K562 (cell line): ENCODE results near the gene ABHD16A. TPM values are rescaled to one million over a fixed set of nuclear protein-coding genes. Genes with fewer than 3 reads are reported as not detected.

Source experiments
- CHCHD3 ChIP-seq: fragments of 250-450 bp; sonication (Bioruptor Pico); IDR thresholded peaks from 2 replicates; pipeline ENCODE4 v2.1.2; 2022; ENCODE audit warnings: mild to moderate bottlenecking
- CXXC5 ChIP-seq: fragments of 250-450 bp; sonication (Bioruptor Pico); IDR thresholded peaks from 2 replicates; pipeline ENCODE4 v1.8.0; 2022; ENCODE audit warnings: inconsistent platforms, mild to moderate bottlenecking, moderate library complexity
- DACH1 ChIP-seq: fragments of 450-650 bp; IDR thresholded peaks from 2 replicates; pipeline ENCODE4 v1.6.1; 2018; ENCODE audit not compliant: partially characterized antibody
- EZH2 ChIP-seq: IDR thresholded peaks from 2 replicates; pipeline ENCODE4 v1.6.1; 2012; ENCODE audit warnings: low read depth, mild to moderate bottlenecking, inconsistent platforms, low read length, borderline replicate concordance
- FOXJ2 ChIP-seq: fragments of 200-800 bp; sonication (Bioruptor generic); IDR thresholded peaks from 2 replicates; pipeline ENCODE4 v1.6.1; 2016; ENCODE audit warnings: missing genetic modification characterization, missing compliant biosample characterization
- MAZ ChIP-seq, 2 experiments: fragments of 450-650 bp in 1 of 2; sonication (generic) in 1 of 2; formaldehyde crosslinking; IDR thresholded peaks in 1 of 2; conservative IDR thresholded peaks in 1 of 2; 2 replicates each; pipeline versions ENCODE4 v1.4.0 to v1.5.0; 2020; ENCODE audit warnings: mild to moderate bottlenecking in 1 of 2, missing genetic modification reagents in 1 of 2
- MITF ChIP-seq: IDR thresholded peaks from 2 replicates; pipeline ENCODE4 v1.6.1; 2014; ENCODE audit warnings: antibody characterized with exemption
- MLX ChIP-seq, 2 experiments: fragments of 450-650 bp in 1 of 2; sonication (generic) in 1 of 2; formaldehyde crosslinking; conservative IDR thresholded peaks; 2 replicates each; pipeline versions ENCODE4 v1.4.0 to v1.8.1; 2020 to 2022; ENCODE audit warnings: mild to moderate bottlenecking in 1 of 2, missing genetic modification reagents in 1 of 2
- MTF1 ChIP-seq: fragments of 250-450 bp; sonication (Bioruptor Pico); IDR thresholded peaks from 2 replicates; pipeline ENCODE4 v1.9.0; 2021; ENCODE audit warnings: moderate library complexity, mild to moderate bottlenecking, inconsistent platforms, borderline replicate concordance
- NUFIP1 ChIP-seq: fragments of 450-650 bp; IDR thresholded peaks from 2 replicates; pipeline ENCODE4 v1.6.1; 2018; ENCODE audit not compliant: partially characterized antibody
- RAD21 ChIP-seq, 2 experiments: fragments of 250-450 bp in 1 of 2; fragments of 450-650 bp in 1 of 2; sonication (Bioruptor Pico) in 1 of 2; formaldehyde crosslinking in 1 of 2; IDR thresholded peaks in 1 of 2; conservative IDR thresholded peaks in 1 of 2; 2 replicates each; pipeline versions ENCODE4 v1.4.0 to v1.8.0; 2020 to 2022; ENCODE audit warnings: mild to moderate bottlenecking in 2 of 2, moderate library complexity in 1 of 2
- SRSF9 ChIP-seq: fragments of 200-400 bp; formaldehyde crosslinking; IDR thresholded peaks from 2 replicates; pipeline ENCODE4 v1.6.1; 2017; ENCODE audit warnings: low read depth, low read length, borderline replicate concordance
- TBP ChIP-seq: optimal IDR thresholded peaks from 2 replicates; pipeline ENCODE3; 2011; ENCODE audit warnings: low read depth, low read length, improper control_type of control experiment
- THRB ChIP-seq: fragments of 450-650 bp; formaldehyde crosslinking; conservative IDR thresholded peaks from 2 replicates; pipeline ENCODE4 v1.4.0; 2022; ENCODE audit warnings: mild to moderate bottlenecking, missing genetic modification characterization
- TRIM25 ChIP-seq: fragments of 450-650 bp; IDR thresholded peaks from 2 replicates; pipeline ENCODE4 v1.7.0; 2016; ENCODE audit warnings: borderline replicate concordance
- WHSC1 ChIP-seq: IDR thresholded peaks from one replicate; pipeline ENCODE4 v1.6.1; 2012; ENCODE audit warnings: low read length, control low read depth, inconsistent platforms
- ZBTB1 ChIP-seq: sonication (generic); formaldehyde crosslinking; IDR thresholded peaks from 2 replicates; pipeline ENCODE4 v1.8.1; 2023; ENCODE audit warnings: missing genetic modification reagents, low read depth, mild to moderate bottlenecking, borderline replicate concordance
- ZC3H4 ChIP-seq: sonication (generic); formaldehyde crosslinking; IDR thresholded peaks from 2 replicates; pipeline ENCODE4 v1.9.0; 2021; ENCODE audit warnings: missing genetic modification reagents, borderline replicate concordance
- ZNF699 ChIP-seq: fragments of 250-450 bp; sonication (Bioruptor Pico); IDR thresholded peaks from 2 replicates; pipeline ENCODE4 v1.8.0; 2021; ENCODE audit warnings: mild to moderate bottlenecking, moderate library complexity; ENCODE audit not compliant: insufficient replicate concordance
- polyA plus RNA-seq, 8 experiments: library from polyadenylated mRNA; depleted of rRNA in 4 of 8; stranded (reverse) in 5 of 8; unstranded in 3 of 8; fragments of >200 nt; fragmentation: Nextera tagmentation in 2 of 8; fragmentation: Illumina TruSeq in 1 of 8; extraction: Ambion mirVana in 2 of 8; extraction: Trizol in 1 of 8; gene quantifications; 2 replicates each; pipeline versions ENCODE4 v1.2.1 to v1.2.3, GENCODE V29; 2011 to 2014; ENCODE audit warnings: inconsistent platforms in 1 of 8, missing spikeins in 1 of 8
- total RNA-seq, 7 experiments: library from RNA; depleted of rRNA in 6 of 7; stranded (reverse); fragments of >200 nt in 6 of 7; fragmentation: Illumina TruSeq in 2 of 7; extraction: Trizol in 2 of 7; gene quantifications; 2 replicates each; pipeline versions ENCODE4 v1.2.1 to v1.2.3, GENCODE V29; 2011 to 2021; ENCODE audit warnings: low replicate concordance in 1 of 7

Gene ABHD16A
- total and polyA plus RNA-seq, 9 of the 15 experiments (the other 6 are each of a cell fraction or from before 2014, with no cell fraction given): 25.8 to 120 (median 81.6) TPM

GRCh38 chr6:31663961-31664789 is 38.9 kb downstream of the ABHD16A start (continued):
- TF ChIP-seq THRB (CRISPR knock-in tag) (peak; percentile 58; the same call in 1 of the 2 replicates), MTF1 (CRISPR knock-in tag) (no peak), MAZ (CRISPR knock-in tag; conservative IDR thresholded peaks at IDR 0.05 in 1 of 2, IDR thresholded peaks at IDR 0.05 in 1 of 2) (peak in 1 of 2 experiments; percentile 89; a peak in 2 of 4 replicates), SRSF9 (no peak), ZBTB1 (CRISPR knock-in tag) (no peak), CXXC5 (CRISPR knock-in tag) (peak; percentile 23), MITF (no peak; the same call in 1 of the 2 replicates), TBP (peak; percentile 36), ZC3H4 (no peak), DACH1 (no peak), RAD21 (CRISPR knock-in tag; conservative IDR thresholded peaks at IDR 0.05 in 1 of 2, IDR thresholded peaks at IDR 0.05 in 1 of 2) (0 out of 4 replicates have a peak, but pooled peaks of 1 of the 2 experiments have one; percentile 2), FOXJ2 (tag) (no peak), CHCHD3 (CRISPR knock-in tag) (0 out of 2 replicates have a peak, but pooled peaks have one; percentile 24), TRIM25 (no peak), NUFIP1 (no peak), WHSC1 (no peak), ZNF699 (CRISPR knock-in tag) (no peak), EZH2 (no peak), MLX (CRISPR knock-in tag; conservative IDR thresholded peaks at IDR 0.05) (no peak)
